ES-I3 (cell line): Measurements from ENCODE around the gene ASCL2.

ENCODE experiments used
- H3K36me3 ChIP-seq: 2 replicates; pipeline ENCODE4 v1.6.1; 2013; ENCODE audit warnings: mild to moderate bottlenecking, low read length, control low read depth, moderate library complexity; ENCODE audit not compliant: insufficient read depth
- H3K4me1 ChIP-seq: 2 replicates; pipeline ENCODE4 v1.6.1; 2013; ENCODE audit warnings: mild to moderate bottlenecking, control low read depth, low read length; ENCODE audit not compliant: insufficient read depth
- H3K9ac ChIP-seq: 2 replicates; pipeline ENCODE4 v1.6.1; 2013; ENCODE audit warnings: low read depth, mild to moderate bottlenecking, low read length, moderate library complexity
- H3K9me3 ChIP-seq: 2 replicates; pipeline ENCODE4 v1.6.1; 2013; ENCODE audit warnings: mild to moderate bottlenecking, low read length, moderate library complexity; ENCODE audit not compliant: control insufficient read depth, insufficient read depth

Gene ASCL2

DNA sequence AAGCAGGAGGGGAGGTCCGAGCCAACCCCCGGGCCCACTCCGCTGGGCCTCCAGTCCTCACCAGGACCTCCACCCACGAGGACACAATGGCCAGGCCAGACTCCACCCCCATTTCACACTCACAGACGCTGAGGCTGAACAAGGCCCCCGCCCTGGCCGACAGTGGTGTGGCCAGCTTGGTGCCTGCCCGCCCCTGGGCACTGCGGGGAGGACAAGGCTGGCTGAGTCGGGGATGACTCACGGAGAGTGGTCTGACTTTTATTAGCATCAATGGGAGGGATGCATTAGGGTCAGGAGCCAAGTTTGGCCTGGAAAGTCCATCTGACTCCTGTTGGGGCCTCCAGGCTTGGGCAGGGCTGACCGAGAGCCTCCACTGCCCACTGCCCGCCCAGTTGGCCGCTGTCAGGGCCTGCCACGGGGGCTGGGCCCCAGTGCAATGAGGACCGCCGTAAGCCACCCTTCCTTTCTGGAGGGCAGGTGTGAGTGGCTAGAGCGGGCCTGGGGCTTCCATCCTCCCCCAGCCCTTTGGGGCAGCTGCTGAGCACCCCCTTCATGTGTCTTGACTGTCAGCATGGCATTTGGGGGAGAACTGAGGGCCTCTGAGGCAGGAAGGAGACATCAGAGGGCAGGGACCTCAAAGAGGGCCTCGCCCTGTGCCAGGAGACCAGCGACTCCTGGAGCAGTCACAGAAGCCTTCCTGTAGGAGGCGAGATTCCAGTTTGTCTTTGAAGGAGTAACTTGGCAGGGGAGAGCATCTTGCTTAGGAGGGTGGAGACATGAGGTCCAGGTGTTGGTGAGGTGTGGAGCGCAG, 42.0 kb upstream of the ASCL2 start:
- no peak overlapping the region for H3K9ac ChIP-seq
- no peaks in the 10 kb centered on the region for H3K9me3 ChIP-seq
- no peaks in the 10 kb centered on the region for H3K4me1 ChIP-seq
- no peaks in the 10 kb centered on the region for H3K36me3 ChIP-seq

DNA sequence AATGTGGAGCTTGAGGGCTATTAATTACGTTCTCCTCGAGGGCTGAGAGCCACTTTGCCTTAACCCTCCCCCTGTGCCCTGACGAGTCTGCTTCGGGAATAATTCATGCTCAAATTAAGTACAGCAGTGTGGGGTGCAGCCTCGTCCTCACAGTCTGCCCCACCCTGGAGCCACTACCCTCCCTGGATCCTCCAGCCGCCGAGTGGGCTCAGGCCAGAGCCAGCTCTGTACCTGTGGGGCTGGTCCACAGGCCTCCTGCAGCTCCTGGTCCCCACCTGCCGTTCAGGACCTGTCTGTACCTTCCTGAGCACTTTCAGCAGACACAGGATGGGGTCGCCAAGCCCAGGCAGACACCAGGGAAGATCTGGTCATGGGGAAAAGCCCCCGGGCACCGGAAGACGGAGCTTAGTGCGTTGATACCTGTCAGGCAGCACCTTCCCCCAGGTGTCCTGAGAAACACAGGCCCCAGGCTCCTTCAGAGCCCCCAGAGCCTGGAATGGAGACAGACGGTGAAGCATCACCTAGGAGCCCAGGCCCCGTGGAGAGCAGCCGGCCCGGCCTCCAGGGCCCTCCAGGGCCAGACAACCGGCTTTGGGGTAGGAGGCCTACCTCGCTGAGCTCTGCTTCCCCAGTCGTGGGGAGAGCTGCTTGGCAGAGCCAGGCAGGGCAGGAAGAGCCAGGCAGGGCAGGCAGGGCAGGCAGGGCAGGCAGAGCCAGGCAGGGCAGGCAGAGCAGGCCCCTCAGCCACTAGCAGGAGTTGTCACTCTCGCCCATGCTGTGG, 41.2 kb upstream of the ASCL2 start:
- Histone ChIP-seq H3K9me3 (no peaks in the 10 kb centered on the region), H3K9ac (no peak overlapping the region), H3K4me1 (no peaks in the 10 kb centered on the region), H3K36me3 (no peaks in the 10 kb centered on the region)

DNA sequence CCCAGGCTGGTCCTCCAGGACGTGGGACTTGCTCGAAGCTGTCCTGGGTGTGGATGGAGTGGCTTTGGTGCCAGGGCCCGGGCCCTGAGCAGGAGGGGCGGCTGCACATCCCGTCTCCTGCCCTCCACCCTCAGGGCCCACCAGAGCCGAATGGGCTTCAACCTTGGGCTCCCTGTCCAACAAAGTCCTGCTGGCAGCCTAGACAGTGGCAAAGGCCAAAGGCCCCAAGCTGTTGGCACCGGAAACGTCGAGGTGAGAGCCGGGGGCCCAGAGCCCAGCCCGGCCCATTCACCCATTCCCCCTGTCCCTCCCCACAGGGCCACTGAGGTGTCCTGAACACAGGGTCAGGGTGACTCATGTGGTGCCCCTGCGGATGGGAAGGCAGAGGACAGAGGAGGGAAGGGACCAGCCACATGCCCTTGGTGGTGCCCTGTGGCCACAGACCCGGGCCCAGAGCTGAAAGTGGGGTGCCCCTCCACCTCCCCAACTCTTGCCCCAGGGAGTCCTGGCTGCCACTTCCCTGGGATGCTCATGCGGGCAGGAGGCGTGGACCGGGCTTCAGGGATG, 40.5 kb upstream of the ASCL2 start:
- Histone ChIP-seq H3K4me1 (peaks cover 1% of the 10 kb centered on the region; the same call in 1 of the 2 replicates), H3K9ac (no peak overlapping the region), H3K36me3 (no peaks in the 10 kb centered on the region), H3K9me3 (no peaks in the 10 kb centered on the region)

DNA sequence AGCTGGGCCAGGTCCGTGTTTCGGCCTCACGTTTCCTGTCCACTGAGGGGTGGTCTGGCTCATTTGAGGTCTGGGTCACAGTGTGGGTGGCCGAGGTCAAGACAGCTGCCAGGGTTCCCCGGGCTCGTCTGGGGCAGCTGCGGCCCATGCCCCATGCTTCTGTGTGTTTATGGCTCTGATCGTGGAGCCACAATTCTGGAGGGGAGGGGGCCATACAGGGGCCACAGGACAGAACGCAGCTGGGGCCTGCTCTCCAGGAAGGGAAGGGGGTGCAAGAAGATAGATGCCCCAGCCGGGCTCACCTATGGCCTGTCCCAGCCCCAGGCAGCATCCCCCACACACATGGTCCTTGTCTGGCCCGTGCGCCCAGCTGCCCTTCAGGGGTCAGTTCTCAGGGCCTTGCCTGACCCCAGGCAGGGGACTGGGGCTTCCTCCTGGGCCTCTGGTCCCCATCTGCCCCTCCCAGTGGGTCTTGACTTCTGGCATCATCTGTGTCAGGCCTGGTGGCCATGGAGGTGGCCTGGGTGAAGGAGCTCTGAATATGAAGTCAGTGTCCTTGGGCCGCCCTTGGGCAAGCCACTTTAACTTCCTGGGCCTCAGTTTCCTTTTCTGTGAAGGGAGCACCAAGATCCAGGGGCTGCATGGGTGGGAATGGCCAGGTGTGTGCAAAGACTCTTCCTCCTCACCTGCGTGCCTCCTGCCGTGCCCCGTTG, 39.8 kb upstream of the ASCL2 start:
- H3K4me1 ChIP-seq: peaks cover 3% of the 10 kb centered on the region; the same call in 1 of the 2 replicates
- no peaks in the 10 kb centered on the region for H3K9me3 ChIP-seq
- no peaks in the 10 kb centered on the region for H3K36me3 ChIP-seq
- no peak overlapping the region for H3K9ac ChIP-seq

DNA sequence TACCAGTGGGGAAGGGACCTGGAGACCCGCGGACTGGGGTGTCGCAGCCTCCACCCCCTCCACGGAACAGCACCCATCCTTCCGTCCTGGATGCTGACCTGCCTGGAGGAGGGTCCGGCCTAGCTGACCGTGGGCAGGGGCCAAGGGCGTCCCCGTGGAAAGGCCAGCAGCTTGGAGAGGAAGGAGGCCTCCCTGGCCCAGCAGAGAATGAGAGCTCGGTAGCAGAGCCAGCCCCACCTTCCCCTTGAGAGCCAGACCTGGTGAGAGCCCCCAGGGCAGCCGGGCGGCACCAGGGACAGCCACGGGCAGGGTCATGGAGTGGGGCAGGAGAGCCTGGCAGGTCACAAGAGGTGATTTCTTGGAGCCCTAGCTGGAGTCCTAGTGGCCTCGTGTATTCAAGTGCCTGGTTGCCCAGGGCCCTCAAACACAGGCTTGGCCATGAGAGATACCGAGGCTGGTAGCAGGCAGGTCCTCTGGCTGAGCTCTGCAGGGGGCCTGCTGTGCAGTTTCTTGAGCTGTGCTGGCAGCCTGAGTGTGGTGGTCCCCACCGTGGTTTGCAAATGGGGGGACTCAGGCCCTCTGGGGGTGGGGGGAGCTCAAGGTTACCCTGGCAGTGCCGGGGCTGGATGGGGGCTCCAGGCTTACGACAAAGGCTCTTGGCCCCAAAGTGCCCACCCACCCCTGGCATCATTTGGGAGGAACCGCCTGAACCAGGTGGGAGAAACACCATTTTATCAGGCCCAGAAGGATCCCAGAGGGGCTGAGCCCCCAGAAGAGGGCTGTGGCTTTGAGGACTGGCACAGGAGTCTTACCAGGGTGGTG, 39.1 kb upstream of the ASCL2 start:
- no peak overlapping the region for H3K9ac ChIP-seq
- H3K36me3 ChIP-seq: no peaks in the 10 kb centered on the region
- no peaks in the 10 kb centered on the region for H3K9me3 ChIP-seq
- peaks cover 3% of the 10 kb centered on the region; the same call in 1 of the 2 replicates for H3K4me1 ChIP-seq

DNA sequence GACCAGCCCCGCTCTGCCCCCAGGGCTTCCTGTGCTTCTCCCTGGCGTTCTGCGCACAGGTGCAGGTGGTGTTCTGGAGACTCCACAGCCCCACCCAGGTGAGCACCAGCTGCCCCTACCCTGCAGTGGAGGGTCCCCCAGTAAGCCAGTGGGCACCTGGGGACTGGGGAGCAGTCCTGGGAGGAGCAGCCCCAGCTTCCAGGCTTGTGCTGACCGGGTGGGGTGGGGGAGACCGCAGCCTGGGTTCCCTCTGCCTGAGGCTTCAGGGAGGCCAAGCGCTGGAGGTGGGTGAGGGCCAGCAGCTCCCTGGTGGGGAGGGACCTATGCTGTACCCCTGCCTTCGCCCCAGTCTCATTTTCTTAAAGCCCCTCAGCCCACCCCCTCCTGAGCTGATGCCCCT, 38.3 kb upstream of the ASCL2 start:
- H3K9me3 ChIP-seq: no peaks in the 10 kb centered on the region
- no peaks in the 10 kb centered on the region for H3K36me3 ChIP-seq
- H3K4me1 ChIP-seq: peaks cover 3% of the 10 kb centered on the region; the same call in 1 of the 2 replicates
- H3K9ac ChIP-seq: no peak overlapping the region

DNA sequence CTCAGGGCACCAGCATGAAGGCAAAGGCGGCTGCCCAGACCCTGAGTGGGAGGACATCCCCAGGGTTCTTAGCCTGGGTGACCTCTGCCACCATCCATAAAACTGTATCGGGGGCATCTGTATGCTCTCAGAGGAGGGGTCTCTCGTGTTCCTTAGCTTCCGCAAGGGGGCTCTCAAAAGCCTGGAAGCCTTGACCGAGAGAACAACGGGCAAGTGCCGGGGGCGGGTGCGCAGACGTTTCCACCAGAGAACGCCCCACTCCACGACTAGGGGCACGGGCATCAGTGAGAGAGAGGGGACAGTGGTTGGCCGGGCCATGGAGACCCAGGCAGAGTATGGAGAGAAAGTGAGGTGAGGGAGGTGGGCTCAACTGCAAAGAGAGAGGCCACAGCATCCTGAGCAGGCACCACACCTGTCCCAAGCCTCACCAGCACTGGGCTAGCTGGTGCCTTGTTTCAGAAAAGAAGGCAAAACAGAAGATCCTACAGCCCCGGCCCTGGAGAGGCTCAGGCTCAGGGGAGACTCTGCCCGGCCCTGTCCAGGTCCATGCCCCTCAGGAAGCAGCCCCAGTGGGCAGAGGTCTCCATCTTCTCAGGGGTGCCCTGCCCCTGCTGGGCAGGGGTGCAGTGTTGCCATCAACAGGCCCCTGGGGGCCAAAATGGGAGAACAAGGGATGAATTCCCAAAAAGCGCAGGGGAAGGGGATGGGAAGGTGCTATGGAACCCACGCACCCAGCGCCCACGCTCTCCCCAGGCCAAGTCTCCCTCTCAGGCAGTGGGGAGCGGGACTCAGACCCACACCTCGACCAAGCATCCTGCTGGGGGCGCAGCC, 37.3 kb upstream of the ASCL2 start:
- Histone ChIP-seq H3K4me1 (peaks cover 3% of the 10 kb centered on the region; the same call in 1 of the 2 replicates), H3K9me3 (no peaks in the 10 kb centered on the region), H3K9ac (no peak overlapping the region), H3K36me3 (no peaks in the 10 kb centered on the region)

DNA sequence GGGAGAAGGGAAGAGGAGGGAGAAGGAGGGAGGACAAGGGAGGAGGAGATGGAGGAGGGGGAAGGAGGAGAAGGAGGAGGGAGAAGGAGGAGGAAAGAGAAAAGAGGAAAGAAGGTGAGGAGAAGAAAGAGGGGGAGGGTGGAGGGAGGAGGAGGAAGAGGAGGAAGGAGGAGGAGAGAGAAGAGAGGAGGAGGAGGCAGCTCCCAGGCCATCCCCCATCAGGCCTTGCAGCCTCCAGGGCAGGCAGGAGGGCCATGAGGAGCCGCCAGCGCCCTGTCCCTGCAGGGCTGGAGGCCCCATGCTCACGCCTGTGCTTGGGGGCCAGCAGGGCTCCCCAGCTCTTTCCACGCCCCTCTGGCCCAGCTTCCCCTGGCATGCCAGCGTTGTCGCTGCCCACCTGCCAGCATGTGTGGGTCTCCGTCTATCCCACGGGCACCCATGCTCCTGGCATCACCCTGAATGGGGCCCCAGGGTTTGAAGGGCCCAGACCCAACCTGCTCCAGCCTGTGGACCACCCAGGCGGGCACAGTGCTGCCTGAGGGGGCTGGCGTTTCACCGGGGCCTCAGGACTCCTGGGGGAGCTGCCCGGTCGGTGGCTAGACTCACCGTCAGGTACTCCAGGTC, 36.6 kb upstream of the ASCL2 start:
- no peak overlapping the region for H3K9ac ChIP-seq
- H3K36me3 ChIP-seq: no peaks in the 10 kb centered on the region
- no peaks in the 10 kb centered on the region for H3K9me3 ChIP-seq
- peaks cover 3% of the 10 kb centered on the region; the same call in 1 of the 2 replicates for H3K4me1 ChIP-seq

DNA sequence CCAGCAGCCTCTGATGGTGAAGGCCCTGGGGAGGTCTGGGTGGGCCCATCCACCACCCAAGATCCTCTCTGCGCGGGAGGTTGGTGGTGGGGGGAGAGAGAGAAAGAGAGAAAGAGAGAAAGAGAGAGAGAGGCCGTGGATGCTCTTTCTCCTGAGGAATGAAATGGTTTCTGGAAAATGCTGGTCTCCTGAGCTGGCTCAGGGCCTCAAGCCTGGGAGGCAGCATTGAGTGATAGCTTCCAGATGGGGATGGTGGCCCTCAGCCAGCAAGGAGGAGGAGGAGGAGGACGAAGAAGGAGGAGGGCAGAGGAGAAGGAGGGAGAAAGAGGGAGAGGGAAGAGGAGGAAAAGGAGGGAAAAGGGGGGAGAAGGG, 36.0 kb upstream of the ASCL2 start:
- no peaks in the 10 kb centered on the region for H3K9me3 ChIP-seq
- no peak overlapping the region for H3K9ac ChIP-seq
- H3K4me1 ChIP-seq: peaks cover 3% of the 10 kb centered on the region; the same call in 1 of the 2 replicates
- H3K36me3 ChIP-seq: no peaks in the 10 kb centered on the region

DNA sequence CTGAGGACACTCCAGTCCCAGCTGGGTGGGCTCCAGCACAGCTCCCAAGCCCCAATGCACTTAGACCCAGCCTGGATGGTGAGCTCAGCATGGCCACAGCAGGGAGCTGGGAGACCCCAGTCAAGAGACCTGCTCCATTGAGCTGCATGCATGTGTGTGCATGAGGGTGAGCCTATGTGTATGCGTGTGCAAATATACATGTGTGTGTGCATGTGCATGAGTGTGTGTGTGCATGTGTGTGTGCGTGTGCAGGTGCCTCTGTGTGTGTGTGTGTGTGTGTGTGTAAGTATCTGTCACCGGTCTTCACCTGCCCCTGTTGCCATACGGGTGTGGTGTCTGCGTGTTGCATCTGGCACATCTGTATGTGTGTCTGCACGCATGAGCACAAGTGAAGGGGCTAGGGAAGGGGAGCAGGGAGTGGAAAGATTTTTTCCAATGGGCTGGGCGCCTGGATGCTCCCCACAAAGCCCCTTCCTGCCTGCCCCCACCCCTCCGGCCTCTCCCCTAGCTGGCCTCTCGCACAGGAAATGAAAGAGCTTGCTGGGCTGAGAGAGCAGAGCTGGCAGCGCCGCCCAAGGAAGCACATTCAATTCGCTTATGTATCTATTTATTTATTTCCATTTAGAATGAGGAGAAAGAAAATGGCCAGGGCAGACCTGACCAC, 35.5 kb upstream of the ASCL2 start:
- no peak overlapping the region for H3K9ac ChIP-seq
- peaks cover 3% of the 10 kb centered on the region; the same call in 1 of the 2 replicates for H3K4me1 ChIP-seq
- no peaks in the 10 kb centered on the region for H3K36me3 ChIP-seq
- no peaks in the 10 kb centered on the region for H3K9me3 ChIP-seq

DNA sequence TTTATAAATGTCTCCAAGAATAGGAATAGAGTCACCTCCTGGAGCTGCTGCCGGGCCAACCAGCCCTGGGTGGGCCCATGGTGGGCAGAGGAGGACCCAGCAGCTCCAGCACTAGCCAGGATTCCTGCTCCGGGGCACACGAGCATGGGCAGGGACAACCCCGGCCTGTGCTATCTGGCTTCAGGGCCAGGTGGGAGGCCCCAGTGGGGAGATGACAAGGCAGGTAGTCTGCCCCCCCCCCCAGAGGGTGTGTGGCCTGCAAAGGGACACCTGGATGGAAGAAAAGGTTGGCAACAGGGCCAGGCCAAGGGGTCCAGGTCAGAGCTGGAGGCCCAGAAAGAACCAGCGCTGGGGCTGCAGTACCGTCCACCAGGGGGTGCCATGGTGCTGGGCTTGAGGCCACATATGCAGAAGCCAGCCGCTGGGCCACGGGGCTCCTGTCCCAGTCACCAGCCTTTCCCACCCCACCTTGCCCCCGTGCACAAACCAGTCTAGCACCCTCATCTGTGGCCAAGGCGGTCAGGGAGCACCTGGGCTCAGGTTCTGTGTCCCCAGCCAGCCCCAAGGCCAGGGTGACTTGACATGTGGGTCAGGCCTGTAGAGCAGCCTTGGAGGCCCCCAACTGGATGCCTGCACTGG, 34.9 kb upstream of the ASCL2 start:
- no peaks in the 10 kb centered on the region for H3K9me3 ChIP-seq
- H3K36me3 ChIP-seq: no peaks in the 10 kb centered on the region
- H3K4me1 ChIP-seq: peaks cover 3% of the 10 kb centered on the region; the same call in 1 of the 2 replicates
- H3K9ac ChIP-seq: no peak overlapping the region
